Stimulated activated CD4-positive, alpha-beta T cell treated with anti-CD3 and anti-CD28 coated beads, Interleukin-1b, Interleukin-23, amount 100 ng/mL, for 48 hours (primary cell): Measurements from ENCODE around the gene GLCE.
"Not testable (repeated sequence)": the region's sequence is repeated elsewhere in the genome, so short reads cannot be mapped to it uniquely, and the experiment has no call there.

ENCODE experiments used
- DNase-seq: peaks from one replicate; pipeline ENCODE4 v3.0.0-alpha.2; 2020

GLCE gene

GRCh38 chr15:69138963-69139362, 21.5 kb upstream of the GLCE start:
- DNase-seq: no peak

GRCh38 chr15:69140306-69140705, 20.1 kb upstream of the GLCE start:
- DNase-seq: no peak

- no peak for DNase-seq
Observed at GRCh38 chr15:69141286-69141701, 19.1 kb upstream of the GLCE start.

- no peak for DNase-seq
Observed at GRCh38 chr15:69141833-69142232, 18.6 kb upstream of the GLCE start.

- no peak for DNase-seq
Observed at GRCh38 chr15:69143756-69144436, 16.5 kb upstream of the GLCE start.

GRCh38 chr15:69144530-69144929, 15.9 kb upstream of the GLCE start:
- DNase-seq: no peak

GRCh38 chr15:69145149-69145693, 15.2 kb upstream of the GLCE start:
- DNase-seq: no peak

- no peak for DNase-seq
Observed at GRCh38 chr15:69145694-69146492, 14.5 kb upstream of the GLCE start.

- DNase-seq: no peak
Observed at GRCh38 chr15:69146724-69147435, 13.6 kb upstream of the GLCE start.

GRCh38 chr15:69148465-69148864, 12.0 kb upstream of the GLCE start:
- DNase-seq: no peak

- DNase-seq: no peak
Observed at GRCh38 chr15:69149163-69149562, 11.3 kb upstream of the GLCE start.

GRCh38 chr15:69149803-69150202, 10.6 kb upstream of the GLCE start:
- no peak for DNase-seq

- DNase-seq: no peak
Observed at GRCh38 chr15:69150336-69150735, 10.1 kb upstream of the GLCE start.

- no peak for DNase-seq
Observed at GRCh38 chr15:69150841-69151240, 9.6 kb upstream of the GLCE start.

- DNase-seq: no peak
Observed at GRCh38 chr15:69153046-69153445, 7.4 kb upstream of the GLCE start.

- DNase-seq: not testable (repeated sequence)
Observed at GRCh38 chr15:69153587-69153986, 6.8 kb upstream of the GLCE start.

- DNase-seq: no peak
Observed at GRCh38 chr15:69154078-69154477, 6.4 kb upstream of the GLCE start.

- no peak for DNase-seq
Observed at GRCh38 chr15:69154684-69155083, 5.8 kb upstream of the GLCE start.

GRCh38 chr15:69156736-69157381, 3.6 kb upstream of the GLCE start:
- no peak for DNase-seq

GRCh38 chr15:69158201-69158842, 2.1 kb upstream of the GLCE start:
- DNase-seq: no peak

- no peak for DNase-seq
Observed at GRCh38 chr15:69158843-69159240, 1.6 kb upstream of the GLCE start.

GRCh38 chr15:69159805-69160140, 662 bp upstream of the GLCE start:
- no peak for DNase-seq
